HEK293T (cell line): Measurements from ENCODE around the gene COX6A1.
A peak's percentile ranks its signal among the peaks of the same experiment; 100 is the strongest.

Source experiments
- CTCF ChIA-PET: fragments of 350-600 bp; formaldehyde crosslinking; extraction: SDS; loops from one replicate; lab custom pipeline; 2021; ENCODE audit warnings: antibody characterized with exemption, inconsistent platforms; lab: Yijun Ruan, JAX
- POLR2A ChIA-PET: fragments of 350-600 bp; formaldehyde crosslinking; extraction: SDS; loops from one replicate; lab custom pipeline; 2020; ENCODE audit warnings: antibody characterized with exemption, inconsistent platforms; lab: Yijun Ruan, JAX
- DNase-seq: peaks from one replicate; pipeline ENCODE4 v3.0.0; 2012; ENCODE audit warnings: mixed read lengths; ENCODE audit errors: extremely low spot score
- ARNT ChIP-seq: fragments of 450-650 bp; IDR thresholded peaks from 2 replicates; pipeline ENCODE4 v1.6.1; 2017; ENCODE audit warnings: mild to moderate bottlenecking
- BHLHE40 ChIP-seq: fragments of 450-650 bp; IDR thresholded peaks from 2 replicates; pipeline ENCODE4 v1.6.1; 2016; ENCODE audit warnings: mild to moderate bottlenecking, moderate library complexity, borderline replicate concordance
- CTBP1 ChIP-seq: fragments of 450-650 bp; IDR thresholded peaks from 2 replicates; pipeline ENCODE4 v1.6.1; 2016; ENCODE audit warnings: borderline replicate concordance
- ELF4 ChIP-seq: fragments of 450-650 bp; IDR thresholded peaks from 2 replicates; pipeline ENCODE4 v1.6.1; 2017; ENCODE audit warnings: antibody characterized with exemption
- FOXA1 ChIP-seq: fragments of 450-650 bp; IDR thresholded peaks from 2 replicates; pipeline ENCODE4 v1.6.1; 2016; ENCODE audit warnings: mild to moderate bottlenecking
- FOXK2 ChIP-seq: fragments of 450-650 bp; IDR thresholded peaks from 2 replicates; pipeline ENCODE4 v1.6.1; 2016; ENCODE audit warnings: mild to moderate bottlenecking
- FOXM1 ChIP-seq: fragments of 450-650 bp; IDR thresholded peaks from 2 replicates; pipeline ENCODE4 v1.6.1; 2017; ENCODE audit warnings: mild to moderate bottlenecking, borderline replicate concordance
- HDGF ChIP-seq: fragments of 450-650 bp; IDR thresholded peaks from 2 replicates; pipeline ENCODE4 v1.6.1; 2017; ENCODE audit warnings: antibody characterized with exemption, borderline replicate concordance
- L3MBTL2 ChIP-seq: fragments of 450-650 bp; conservative IDR thresholded peaks from 2 replicates; pipeline ENCODE4 v1.6.1; 2016; ENCODE audit warnings: mild to moderate bottlenecking
- LEF1 ChIP-seq: fragments of 450-650 bp; IDR thresholded peaks from 2 replicates; pipeline ENCODE4 v1.6.1; 2017; ENCODE audit warnings: mild to moderate bottlenecking, borderline replicate concordance
- NFRKB ChIP-seq: fragments of 450-650 bp; IDR thresholded peaks from 2 replicates; pipeline ENCODE4 v1.6.1; 2016; ENCODE audit warnings: mild to moderate bottlenecking, moderate library complexity
- SP1 ChIP-seq: fragments of 450-650 bp; IDR thresholded peaks from 2 replicates; pipeline ENCODE4 v1.6.1; 2017
- SUZ12 ChIP-seq: fragments of 450-650 bp; IDR thresholded peaks from 2 replicates; pipeline ENCODE4 v1.6.1; 2016; ENCODE audit warnings: mild to moderate bottlenecking
- TARDBP ChIP-seq: fragments of 450-650 bp; IDR thresholded peaks from 2 replicates; pipeline ENCODE4 v1.6.1; 2016
- ZNF384 ChIP-seq: fragments of 450-650 bp; IDR thresholded peaks from 2 replicates; pipeline ENCODE4 v1.6.1; 2016
- TF ChIP-seq, protein P1 (sequence below): fragments of 450-650 bp; IDR thresholded peaks from 2 replicates; pipeline ENCODE4 v1.6.1; 2016

The COX6A1 gene

DNA sequence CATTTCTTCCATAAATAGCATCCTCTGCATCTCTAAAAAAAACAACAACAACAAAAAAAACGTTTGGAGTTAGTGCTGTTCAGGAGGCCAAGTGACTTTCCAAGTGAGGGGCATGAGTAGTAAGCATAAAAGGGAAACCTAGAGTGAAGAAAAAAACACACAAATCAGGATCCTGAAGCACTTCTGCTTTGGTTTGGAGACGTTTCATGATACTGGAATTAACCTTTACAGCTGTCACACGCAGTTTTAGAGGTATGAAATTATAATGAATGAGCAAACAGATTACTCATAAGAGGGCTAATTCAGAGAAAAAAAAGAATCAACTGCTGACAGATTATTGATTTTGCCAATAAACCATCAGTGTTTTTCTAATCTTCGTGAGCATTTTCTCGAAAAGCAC lies 27.8 kb downstream of the COX6A1 start:
- TF ChIP-seq NFRKB, result no peak
- TF ChIP-seq FOXA1, result no peak
- TF ChIP-seq FOXK2, result no peak
- TF ChIP-seq SP1, result no peak
- no peak for TF ChIP-seq HDGF
- no peak for TF ChIP-seq ZNF384
- no peak for TF ChIP-seq L3MBTL2
- TF ChIP-seq BHLHE40, result no peak
- TF ChIP-seq FOXM1, result no peak
- no peak for TF ChIP-seq LEF1
- TF ChIP-seq, protein P1, sequence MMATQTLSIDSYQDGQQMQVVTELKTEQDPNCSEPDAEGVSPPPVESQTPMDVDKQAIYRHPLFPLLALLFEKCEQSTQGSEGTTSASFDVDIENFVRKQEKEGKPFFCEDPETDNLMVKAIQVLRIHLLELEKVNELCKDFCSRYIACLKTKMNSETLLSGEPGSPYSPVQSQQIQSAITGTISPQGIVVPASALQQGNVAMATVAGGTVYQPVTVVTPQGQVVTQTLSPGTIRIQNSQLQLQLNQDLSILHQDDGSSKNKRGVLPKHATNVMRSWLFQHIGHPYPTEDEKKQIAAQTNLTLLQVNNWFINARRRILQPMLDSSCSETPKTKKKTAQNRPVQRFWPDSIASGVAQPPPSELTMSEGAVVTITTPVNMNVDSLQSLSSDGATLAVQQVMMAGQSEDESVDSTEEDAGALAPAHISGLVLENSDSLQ, result no peak
- no peak for TF ChIP-seq TARDBP
- TF ChIP-seq ARNT, result no peak
- TF ChIP-seq SUZ12, result no peak
- TF ChIP-seq CTBP1, result no peak
- no peak for TF ChIP-seq ELF4
- ChIA-PET CTCF (interaction anchor here (0.6 to 1.7 kb wide), 5 partner anchors 7 to 110 kb away, joined by 3 to 7 read pairs (median 5); no protein-coding TSS in a partner anchor), POLR2A (interaction anchor here (0.9 to 1.4 kb wide), 3 partner anchors 19 to 174 kb away, joined by 3 read pairs; partner anchors contain the start of genes COQ5 and RNU4-2)
- no peak for DNase-seq

DNA sequence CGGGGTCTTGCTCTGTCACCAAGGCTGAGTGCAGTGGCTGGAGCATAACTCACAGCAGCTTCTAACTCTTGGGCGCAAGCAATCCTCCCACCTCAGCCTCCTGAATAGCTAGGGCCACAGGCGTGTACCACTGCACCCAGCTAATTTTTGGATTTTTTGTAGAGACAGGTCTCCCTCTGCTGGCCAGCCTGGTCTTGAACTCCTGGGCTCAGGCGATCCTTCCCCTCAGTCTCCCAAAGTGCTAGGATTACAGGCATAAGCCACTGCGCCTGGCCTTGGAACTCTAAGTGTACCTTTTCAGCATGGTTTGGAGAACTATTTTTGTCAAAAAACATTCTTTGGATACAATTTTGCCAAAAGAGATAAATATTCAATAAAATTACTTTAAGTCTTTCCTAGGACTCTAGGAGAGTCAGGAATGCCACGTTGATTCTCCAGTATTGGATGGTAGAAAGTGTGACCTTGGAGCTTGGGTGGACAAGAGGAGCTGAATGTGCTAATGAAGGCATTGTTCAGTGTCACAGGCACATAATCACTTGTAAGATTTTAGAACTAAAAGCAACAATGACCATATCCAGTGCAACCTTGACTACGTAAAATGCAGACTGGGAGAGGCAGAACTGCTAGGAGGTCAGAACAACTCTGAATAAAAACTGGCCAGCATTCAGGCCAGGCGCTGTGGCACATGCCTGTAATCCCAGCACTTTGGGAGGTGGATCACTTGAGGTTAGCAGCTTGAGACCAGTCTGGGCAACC lies 28.8 kb downstream of the COX6A1 start:
- POLR2A ChIA-PET, result interaction anchor here (0.6 to 1.7 kb wide), 8 partner anchors 15 to 175 kb away, joined by 3 to 9 read pairs (median 3); partner anchors contain the start of genes COQ5, COX6A1, DYNLL1 and RNU4-2
- TF ChIP-seq ZNF384, result 0 out of 2 replicates have a peak, but pooled peaks have one; percentile 15
- TF ChIP-seq SUZ12, result no peak
- CTCF ChIA-PET, result interaction anchor here (0.6 to 1.7 kb wide), 10 partner anchors 8 to 301 kb away, joined by 3 to 7 read pairs (median 4); partner anchors contain the start of gene COQ5
- no peak for DNase-seq

DNA sequence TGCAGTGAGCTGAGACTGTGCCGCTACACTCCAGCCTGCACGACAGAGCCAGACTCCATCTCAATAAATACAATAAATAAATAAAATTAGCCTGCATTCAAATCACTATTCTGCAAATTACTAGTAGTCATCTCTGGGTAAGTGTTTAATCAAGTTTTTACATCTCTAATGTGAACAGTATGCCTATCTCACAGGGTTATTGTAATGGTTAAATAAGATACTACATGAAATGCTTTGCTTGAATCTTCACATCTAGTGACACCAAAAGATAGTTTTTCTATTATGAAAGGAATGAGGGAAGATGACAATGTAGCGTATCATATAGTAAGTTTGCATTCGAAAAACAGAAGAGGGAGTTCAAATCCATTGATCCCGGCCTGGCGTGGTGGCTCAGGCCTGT lies 29.5 kb downstream of the COX6A1 start:
- ChIA-PET CTCF (interaction anchor here (0.6 to 1.7 kb wide), 4 partner anchors 11 to 78 kb away, joined by 3 to 6 read pairs (median 4); no protein-coding TSS in a partner anchor), POLR2A (interaction anchor here (1.1 to 3.9 kb wide), 5 partner anchors 11 to 176 kb away, joined by 3 to 17 read pairs (median 6); partner anchors contain the start of genes DYNLL1 and RNU4-2)
- TF ChIP-seq ELF4, result no peak
- TF ChIP-seq SUZ12, result no peak
- no peak for TF ChIP-seq CTBP1
- no peak for TF ChIP-seq FOXM1
- TF ChIP-seq L3MBTL2, result no peak
- TF ChIP-seq, protein P1, result no peak
- DNase-seq, result no peak

DNA sequence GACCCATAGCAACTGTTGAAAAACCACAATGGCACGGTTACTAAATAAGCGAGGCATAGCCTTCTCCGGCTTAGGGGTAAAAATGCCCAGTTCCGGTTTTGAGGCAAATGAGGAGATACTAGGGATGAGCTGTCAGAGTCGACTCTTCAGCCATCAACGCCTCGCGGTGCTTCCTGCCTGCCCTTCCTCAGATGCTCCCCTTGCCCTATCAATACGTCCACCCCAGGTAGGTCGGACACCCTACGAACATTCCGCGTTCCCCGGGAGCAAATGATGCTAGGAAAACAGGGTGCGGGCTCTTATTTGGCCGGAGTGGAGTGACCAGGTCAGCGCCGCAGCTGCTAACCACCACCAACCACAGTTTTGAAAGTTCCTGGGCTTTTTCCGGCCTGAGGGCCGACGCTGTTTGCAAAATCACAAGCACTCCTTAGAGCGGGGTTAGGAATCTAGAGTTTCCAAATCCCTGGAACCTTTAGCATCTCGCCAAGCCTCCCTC lies 30.5 kb downstream of the COX6A1 start:
- POLR2A ChIA-PET, result interaction anchor here (1.0 to 5.4 kb wide), 7 partner anchors 10 to 177 kb away, joined by 3 to 39 read pairs (median 6); partner anchors contain the start of genes DYNLL1 and RNU4-2
- CTCF ChIA-PET, result interaction anchor here (0.7 to 1.7 kb wide), 4 partner anchors 9 to 101 kb away, joined by 3 to 7 read pairs (median 4); no protein-coding TSS in a partner anchor
- DNase-seq, result no peak
- no peak for TF ChIP-seq CTBP1
- no peak for TF ChIP-seq BHLHE40
- TF ChIP-seq FOXK2, result no peak
- TF ChIP-seq NFRKB, result no peak
- TF ChIP-seq LEF1, result no peak
- TF ChIP-seq, protein P1, result no peak
- no peak for TF ChIP-seq FOXA1
- TF ChIP-seq ELF4, result no peak
- TF ChIP-seq HDGF, result no peak
- TF ChIP-seq ZNF384, result no peak
- TF ChIP-seq FOXM1, result no peak
- no peak for TF ChIP-seq SP1
- no peak for TF ChIP-seq SUZ12

DNA sequence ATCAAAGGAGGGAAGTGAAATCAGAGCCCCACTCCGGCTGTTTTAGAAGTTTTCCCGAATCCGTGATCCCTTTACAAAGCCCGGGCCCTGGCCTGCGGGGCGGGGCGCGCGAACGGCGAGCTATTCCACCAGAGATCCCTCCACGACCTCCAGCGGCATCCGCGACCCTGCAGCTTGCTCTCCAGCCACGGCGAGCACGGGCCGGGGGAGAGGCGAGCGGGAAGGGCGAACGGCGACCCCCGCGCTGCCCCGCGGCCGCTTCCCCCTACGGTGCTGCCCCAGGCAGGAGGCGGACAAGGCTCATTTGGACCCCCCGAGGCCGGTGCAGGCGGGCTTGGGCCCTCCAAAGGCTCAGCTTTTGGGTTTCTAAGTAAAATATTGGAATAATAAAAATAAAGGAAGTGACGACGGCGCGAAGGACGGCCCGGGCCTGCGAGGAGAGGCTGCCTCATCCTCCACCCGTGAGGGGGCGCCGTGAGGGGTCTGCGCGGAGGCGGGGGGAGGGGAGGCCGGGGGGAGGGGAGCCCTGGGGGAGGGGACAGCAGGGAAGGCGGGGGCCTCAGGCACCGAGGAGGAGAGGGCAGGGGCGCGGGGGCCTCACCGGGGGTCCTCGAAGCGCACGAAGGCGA lies 31.0 kb downstream of the COX6A1 start:
- DNase-seq, result peak; percentile 56
- TF ChIP-seq L3MBTL2, result no peak
- CTCF ChIA-PET, result interaction anchor here (0.9 to 2.5 kb wide), 4 partner anchors 10 to 102 kb away, joined by 3 to 7 read pairs (median 6); no protein-coding TSS in a partner anchor
- POLR2A ChIA-PET, result interaction anchor here (1.0 to 5.4 kb wide), 13 partner anchors 10 to 177 kb away, joined by 3 to 39 read pairs (median 5); partner anchors contain the start of genes COQ5, DYNLL1 and RNU4-2
